Cardiac muscle cell (in vitro differentiated cells and primary cell): ENCODE results near the gene IL19. TPM values are rescaled to one million over a fixed set of nuclear protein-coding genes. Genes with fewer than 3 reads are reported as not detected.
"Not testable (repeated sequence)": the region's sequence is repeated elsewhere in the genome, so short reads cannot be mapped to it uniquely, and the experiment has no call there.

Source experiments
- DNase-seq, 2 donors: peaks; one replicate each; pipeline versions ENCODE4 v3.0.0 to v3.0.0-alpha.2; 2010 to 2017; ENCODE audit warnings: low read depth in 1 of 2, low spot score in 1 of 2
- H3K27ac ChIP-seq: fragments of 200-600 bp; sonication (generic); 2 replicates; pipeline ENCODE4 v1.5.1; 2016
- H3K27me3 ChIP-seq: fragments of 200-600 bp; sonication (generic); 2 replicates; pipeline ENCODE4 v1.6.0; 2016; ENCODE audit warnings: control low read depth
- H3K36me3 ChIP-seq: fragments of 200-600 bp; sonication (generic); 2 replicates; pipeline ENCODE4 v1.5.1; 2016; ENCODE audit warnings: control low read depth
- H3K4me1 ChIP-seq: fragments of 200-600 bp; sonication (generic); 2 replicates; pipeline ENCODE4 v1.8.1; 2017; ENCODE audit warnings: low read depth, mild to moderate bottlenecking, mixed run types
- H3K4me3 ChIP-seq: fragments of 200-600 bp; sonication (generic); 2 replicates; pipeline ENCODE4 v1.5.1; 2016; ENCODE audit warnings: mild to moderate bottlenecking
- H3K9me3 ChIP-seq: fragments of 200-600 bp; sonication (generic); 2 replicates; pipeline ENCODE4 v1.5.1; 2017; ENCODE audit warnings: low read depth, mild to moderate bottlenecking, control low read depth
- polyA plus RNA-seq: library from polyadenylated mRNA; unstranded; fragments of >200 nt; fragmentation: Nextera tagmentation; extraction: Ambion mirVana; gene quantifications from 2 replicates; pipeline ENCODE4 v1.2.1, GENCODE V29; 2016
- total RNA-seq: library from RNA; depleted of rRNA; stranded (reverse); fragments of >200 nt; gene quantifications from 2 replicates; pipeline ENCODE4 v1.2.3, GENCODE V29; 2016
- TF ChIP-seq, protein P1 (sequence below): IDR thresholded peaks from 2 replicates; pipeline ENCODE4 v1.5.1; 2012; ENCODE audit warnings: low read depth, mild to moderate bottlenecking, low read length

Gene IL19
- total and polyA plus RNA-seq, 2 experiments from 2014 or later: not detected

DNA sequence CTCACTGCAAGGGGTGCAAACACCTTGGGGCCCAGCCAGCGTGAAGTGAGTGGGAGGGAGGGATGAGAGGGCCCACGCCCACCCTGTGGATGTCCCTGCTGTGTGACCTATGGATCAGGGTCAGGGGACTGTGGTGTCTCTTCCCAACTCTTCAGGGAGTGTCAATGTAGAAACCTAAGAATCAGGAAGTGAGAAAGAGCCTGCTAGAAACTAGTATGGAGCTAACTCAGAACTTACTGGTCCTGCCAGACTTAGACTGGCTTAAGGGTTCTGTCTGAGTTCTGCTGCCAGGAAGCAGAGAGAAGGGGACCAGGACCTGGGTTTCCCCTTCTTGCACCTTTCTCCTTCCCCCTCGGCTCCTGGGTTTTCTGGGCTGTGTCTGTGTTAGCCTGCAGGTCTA lies 3.5 kb downstream of the IL19 start:
- no peaks in the 10 kb centered on the region for H3K4me1 ChIP-seq
- TF ChIP-seq, protein P1, sequence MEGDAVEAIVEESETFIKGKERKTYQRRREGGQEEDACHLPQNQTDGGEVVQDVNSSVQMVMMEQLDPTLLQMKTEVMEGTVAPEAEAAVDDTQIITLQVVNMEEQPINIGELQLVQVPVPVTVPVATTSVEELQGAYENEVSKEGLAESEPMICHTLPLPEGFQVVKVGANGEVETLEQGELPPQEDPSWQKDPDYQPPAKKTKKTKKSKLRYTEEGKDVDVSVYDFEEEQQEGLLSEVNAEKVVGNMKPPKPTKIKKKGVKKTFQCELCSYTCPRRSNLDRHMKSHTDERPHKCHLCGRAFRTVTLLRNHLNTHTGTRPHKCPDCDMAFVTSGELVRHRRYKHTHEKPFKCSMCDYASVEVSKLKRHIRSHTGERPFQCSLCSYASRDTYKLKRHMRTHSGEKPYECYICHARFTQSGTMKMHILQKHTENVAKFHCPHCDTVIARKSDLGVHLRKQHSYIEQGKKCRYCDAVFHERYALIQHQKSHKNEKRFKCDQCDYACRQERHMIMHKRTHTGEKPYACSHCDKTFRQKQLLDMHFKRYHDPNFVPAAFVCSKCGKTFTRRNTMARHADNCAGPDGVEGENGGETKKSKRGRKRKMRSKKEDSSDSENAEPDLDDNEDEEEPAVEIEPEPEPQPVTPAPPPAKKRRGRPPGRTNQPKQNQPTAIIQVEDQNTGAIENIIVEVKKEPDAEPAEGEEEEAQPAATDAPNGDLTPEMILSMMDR: no peak

DNA sequence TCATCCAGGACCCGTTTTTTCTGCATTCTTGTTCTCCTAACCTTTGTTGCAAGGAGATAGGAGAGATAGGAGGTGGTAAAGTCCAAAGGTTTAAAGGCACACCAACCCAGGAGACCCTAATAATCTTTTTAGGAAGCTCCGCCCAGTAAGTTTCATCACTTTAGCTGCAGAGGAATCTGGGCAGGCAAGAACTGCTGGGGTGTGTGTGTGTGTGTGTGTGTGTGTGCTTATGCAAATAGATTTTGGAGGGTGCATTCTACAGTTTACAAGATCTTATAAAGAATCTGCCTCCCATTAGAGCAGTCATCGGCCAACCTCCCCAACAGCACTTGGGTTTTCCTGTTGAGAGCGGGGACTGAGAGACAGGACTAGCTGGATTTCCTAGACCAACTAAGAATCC lies 5.7 kb downstream of the IL19 start:
- no peak overlapping the region for H3K4me3 ChIP-seq
- H3K36me3 ChIP-seq: no peaks in the 10 kb centered on the region
- TF ChIP-seq, protein P1: no peak
- no peak overlapping the region for H3K27ac ChIP-seq
- DNase-seq: peak in 1 of 2 donors; percentile 50
- H3K4me1 ChIP-seq: no peaks in the 10 kb centered on the region
- H3K9me3 ChIP-seq: no peaks in the 10 kb centered on the region
- H3K27me3 ChIP-seq: no peaks in the 10 kb centered on the region

More for the DNA sequence above, 3.5 kb downstream of the IL19 start:
- Histone ChIP-seq H3K4me3 (no peak overlapping the region), H3K9me3 (no peaks in the 10 kb centered on the region), H3K27ac (no peak overlapping the region), H3K27me3 (no peaks in the 10 kb centered on the region), H3K36me3 (no peaks in the 10 kb centered on the region)
- no peak for DNase-seq

DNA sequence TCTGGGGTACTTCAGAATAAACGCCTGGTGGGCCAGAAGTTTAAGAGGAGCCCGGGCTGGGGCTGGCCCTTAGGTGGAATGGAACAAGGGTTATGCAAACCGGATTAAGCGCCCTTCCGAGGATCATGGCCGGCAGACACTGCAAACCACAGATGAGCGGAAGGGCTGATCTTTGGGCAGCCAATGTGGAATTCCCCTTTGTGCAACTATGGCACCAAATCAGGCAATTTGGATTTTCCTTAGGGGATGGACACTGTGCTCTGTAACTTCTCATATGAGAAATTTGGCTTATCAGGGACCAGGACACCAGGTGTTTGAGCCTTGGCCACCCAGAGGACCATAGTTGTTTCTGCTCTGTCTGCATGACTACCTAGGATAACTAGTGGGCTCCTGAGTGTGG lies 7.5 kb downstream of the IL19 start:
- Histone ChIP-seq H3K4me3 (no peak overlapping the region), H3K27ac (no peak overlapping the region), H3K36me3 (no peaks in the 10 kb centered on the region), H3K27me3 (no peaks in the 10 kb centered on the region), H3K4me1 (no peaks in the 10 kb centered on the region), H3K9me3 (no peaks in the 10 kb centered on the region)
- no peak for DNase-seq
- TF ChIP-seq, protein P1: no peak

DNA sequence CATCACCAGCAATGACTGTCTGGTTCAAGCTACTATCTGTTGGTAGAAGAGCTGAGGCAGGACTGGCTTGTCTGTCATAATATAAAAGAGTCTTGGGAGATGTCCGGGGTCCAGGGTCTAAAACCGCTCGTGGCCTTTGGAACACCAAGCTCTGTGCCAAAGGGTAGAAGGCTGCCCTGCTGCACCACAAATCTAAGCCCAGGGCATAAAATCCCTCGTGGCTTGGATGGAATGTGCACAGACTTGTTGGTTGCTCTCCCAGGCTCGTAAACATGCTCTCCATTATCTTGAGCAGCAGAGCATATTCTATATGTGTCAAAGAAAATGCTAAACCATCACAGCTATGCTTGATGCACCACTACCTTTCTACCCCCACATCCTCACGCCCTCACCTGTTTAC lies 8.3 kb downstream of the IL19 start:
- not testable (repeated sequence) for H3K27ac ChIP-seq, H3K27me3 ChIP-seq, H3K4me1 ChIP-seq, H3K4me3 ChIP-seq, H3K36me3 ChIP-seq, DNase-seq, H3K9me3 ChIP-seq

DNA sequence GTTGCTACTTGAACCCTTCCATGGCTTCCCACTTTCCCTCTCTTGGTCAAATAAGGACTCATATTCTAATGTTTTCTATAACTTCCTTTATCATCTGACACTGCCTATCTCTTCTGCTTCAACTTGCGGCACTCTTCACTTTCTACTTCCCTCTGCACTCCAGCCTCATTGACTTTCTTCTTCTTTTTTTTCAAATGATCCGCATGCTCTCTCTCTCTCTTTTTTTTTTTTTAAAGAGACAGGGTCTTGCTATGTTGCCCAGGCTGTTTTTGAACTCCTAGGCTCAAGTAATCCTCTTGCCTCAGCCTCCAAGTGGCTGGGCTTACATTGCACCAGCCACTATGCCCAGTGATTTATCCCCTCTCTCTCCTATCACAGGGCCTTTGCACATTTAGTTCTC lies 9.1 kb downstream of the IL19 start:
- DNase-seq: no peak
- Histone ChIP-seq H3K4me1 (no peaks in the 10 kb centered on the region), H3K27ac (no peak overlapping the region), H3K36me3 (no peaks in the 10 kb centered on the region), H3K9me3 (no peaks in the 10 kb centered on the region), H3K4me3 (no peak overlapping the region), H3K27me3 (no peaks in the 10 kb centered on the region)
- TF ChIP-seq, protein P1: no peak

DNA sequence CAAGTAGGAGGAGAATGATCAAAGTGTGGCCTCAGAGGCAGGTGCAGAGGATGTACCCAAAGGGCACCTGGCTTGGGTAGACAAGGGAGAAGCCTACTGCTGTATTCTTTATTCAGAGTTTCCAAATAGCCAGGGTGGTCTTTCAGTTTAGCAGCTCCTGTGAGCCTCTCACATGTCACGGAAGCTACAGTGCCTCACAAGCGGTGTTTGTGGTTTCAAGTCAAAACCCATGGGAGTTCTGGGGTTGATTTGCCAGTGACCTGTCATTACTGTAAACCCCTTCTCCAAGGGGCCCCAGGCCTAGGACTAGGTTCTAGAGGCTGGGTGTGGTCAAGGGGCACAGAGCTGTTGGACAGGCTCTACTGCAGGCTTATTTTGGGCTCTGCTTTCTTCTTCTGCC lies 11.9 kb downstream of the IL19 start:
- DNase-seq: no peak
- Histone ChIP-seq H3K4me3 (no peak overlapping the region), H3K27ac (no peak overlapping the region), H3K4me1 (no peaks in the 10 kb centered on the region), H3K9me3 (no peaks in the 10 kb centered on the region), H3K36me3 (no peaks in the 10 kb centered on the region), H3K27me3 (no peaks in the 10 kb centered on the region)
- TF ChIP-seq, protein P1: no peak
